Gastroesophageal sphincter (tissue), 4 donors: ENCODE data around the gene KIF2A. TPM values are rescaled to one million over a fixed set of nuclear protein-coding genes. Genes with fewer than 3 reads are reported as not detected.

Experiments used
- ATAC-seq: fragments of 150-250 bp; one replicate; pipeline ENCODE4 v1.9.1; 2016; ENCODE audit warnings: mild to moderate bottlenecking, moderate library complexity
- H3K27ac ChIP-seq, 4 donors: fragments of 200-600 bp; sonication (generic) in 3 of 4; 1 replicate in 3 of 4; 2 replicates in 1 of 4; pipeline ENCODE4 v1.5.1; 2016 to 2019
- H3K27me3 ChIP-seq: fragments of 200-600 bp; sonication (generic); one replicate; pipeline ENCODE4 v1.5.1; 2019
- H3K36me3 ChIP-seq, 2 donors: fragments of 200-600 bp; sonication (generic); one replicate each; pipeline ENCODE4 v1.5.1; 2019; ENCODE audit warnings: control low read depth in 1 of 2
- H3K4me1 ChIP-seq, 3 donors: fragments of 200-600 bp; sonication (generic); 1 replicate in 2 of 3; 2 replicates in 1 of 3; pipeline ENCODE4 v1.5.1; 2016 to 2019; ENCODE audit warnings: control low read depth in 2 of 3
- H3K4me3 ChIP-seq, 2 donors: fragments of 200-600 bp; sonication (generic); one replicate each; pipeline ENCODE4 v1.5.1; 2019; ENCODE audit warnings: mild to moderate bottlenecking in 1 of 2, moderate library complexity in 1 of 2
- H3K9me3 ChIP-seq, 3 donors: fragments of 200-600 bp; sonication (generic); one replicate each; pipeline ENCODE4 v1.5.1; 2017 to 2019; ENCODE audit warnings: control low read depth in 2 of 3
- EP300 ChIP-seq: sonication (generic); formaldehyde crosslinking; IDR thresholded peaks from one replicate; pipeline ENCODE4 v1.6.1; 2017; ENCODE audit warnings: antibody characterized with exemption, mild to moderate bottlenecking
- POLR2A ChIP-seq, 2 donors: fragments of 450-650 bp; IDR thresholded peaks; one replicate each; pipeline ENCODE4 v1.6.1; 2017; ENCODE audit warnings: antibody characterized with exemption in 2 of 2, mild to moderate bottlenecking in 2 of 2, moderate library complexity in 1 of 2
- POLR2AphosphoS5 ChIP-seq: sonication (generic); formaldehyde crosslinking; IDR thresholded peaks from one replicate; pipeline ENCODE4 v1.6.1; 2017; ENCODE audit warnings: antibody characterized with exemption
- WGBS, 2 donors: methylation state at CpG; one replicate each; pipeline ENCODE4 v1.1.5; 2018; ENCODE audit warnings: low coverage in 1 of 2; 5-methylcytosine and 5-hydroxymethylcytosine counted together
- total RNA-seq, 4 donors: library from RNA; depleted of rRNA; stranded (reverse); fragments of >200 nt; gene quantifications; one replicate each; pipeline ENCODE4 v1.1.0, GENCODE V29; 2016
- TF ChIP-seq, protein P1 (sequence below), 4 experiments: fragments of 200-600 bp in 2 of 4; fragments of 450-650 bp in 2 of 4; sonication (generic) in 1 of 4; IDR thresholded peaks; one replicate each; pipeline ENCODE4 v1.5.1; 2017 to 2019; ENCODE audit warnings: antibody characterized with exemption in 4 of 4, mild to moderate bottlenecking in 2 of 4, moderate library complexity in 2 of 4

KIF2A gene
- total RNA-seq, 4 donors from 2014 or later = 27.1 to 50.6 (median 33.6) TPM

DNA sequence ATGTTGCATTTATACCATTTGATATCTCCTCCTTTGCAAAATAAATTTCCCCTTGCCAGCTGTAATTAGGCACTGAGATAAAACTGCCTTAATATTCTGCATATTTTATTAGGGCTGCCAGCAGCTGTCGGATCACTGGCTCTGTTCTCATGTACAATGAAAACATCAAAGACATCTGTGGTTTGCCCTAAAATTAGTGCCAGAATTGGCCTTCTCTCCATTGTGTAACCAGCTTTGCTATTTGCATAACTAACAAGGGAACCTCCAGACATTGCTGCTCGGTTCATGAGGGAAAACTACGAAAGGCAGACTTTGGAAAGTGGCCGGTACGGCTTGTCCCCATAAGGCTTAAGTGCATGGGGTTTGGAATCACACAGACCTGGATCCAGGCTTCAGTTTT lies 45.5 kb upstream of the KIF2A start:
- H3K4me1 ChIP-seq = peaks cover 0 to 5% (median 4%) of the 10 kb centered on the region in 3 donors
- H3K4me3 ChIP-seq = no peak overlapping the region
- no peaks in the 10 kb centered on the region for H3K27me3 ChIP-seq
- H3K36me3 ChIP-seq = no peaks in the 10 kb centered on the region
- ATAC-seq = no peak
- no peaks in the 10 kb centered on the region for H3K9me3 ChIP-seq
- H3K27ac ChIP-seq = no peak overlapping the region
- TF ChIP-seq, protein P1, sequence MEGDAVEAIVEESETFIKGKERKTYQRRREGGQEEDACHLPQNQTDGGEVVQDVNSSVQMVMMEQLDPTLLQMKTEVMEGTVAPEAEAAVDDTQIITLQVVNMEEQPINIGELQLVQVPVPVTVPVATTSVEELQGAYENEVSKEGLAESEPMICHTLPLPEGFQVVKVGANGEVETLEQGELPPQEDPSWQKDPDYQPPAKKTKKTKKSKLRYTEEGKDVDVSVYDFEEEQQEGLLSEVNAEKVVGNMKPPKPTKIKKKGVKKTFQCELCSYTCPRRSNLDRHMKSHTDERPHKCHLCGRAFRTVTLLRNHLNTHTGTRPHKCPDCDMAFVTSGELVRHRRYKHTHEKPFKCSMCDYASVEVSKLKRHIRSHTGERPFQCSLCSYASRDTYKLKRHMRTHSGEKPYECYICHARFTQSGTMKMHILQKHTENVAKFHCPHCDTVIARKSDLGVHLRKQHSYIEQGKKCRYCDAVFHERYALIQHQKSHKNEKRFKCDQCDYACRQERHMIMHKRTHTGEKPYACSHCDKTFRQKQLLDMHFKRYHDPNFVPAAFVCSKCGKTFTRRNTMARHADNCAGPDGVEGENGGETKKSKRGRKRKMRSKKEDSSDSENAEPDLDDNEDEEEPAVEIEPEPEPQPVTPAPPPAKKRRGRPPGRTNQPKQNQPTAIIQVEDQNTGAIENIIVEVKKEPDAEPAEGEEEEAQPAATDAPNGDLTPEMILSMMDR (IDR thresholded peaks at IDR 0.05) = no peak
- TF ChIP-seq EP300 (no peak), POLR2AphosphoS5 (no peak), POLR2A (IDR thresholded peaks at IDR 0.05) (no peak)
- 62 to 64% methylated on average over 4 to 5 of the region's 5 CpGs for WGBS, 2 donors

DNA sequence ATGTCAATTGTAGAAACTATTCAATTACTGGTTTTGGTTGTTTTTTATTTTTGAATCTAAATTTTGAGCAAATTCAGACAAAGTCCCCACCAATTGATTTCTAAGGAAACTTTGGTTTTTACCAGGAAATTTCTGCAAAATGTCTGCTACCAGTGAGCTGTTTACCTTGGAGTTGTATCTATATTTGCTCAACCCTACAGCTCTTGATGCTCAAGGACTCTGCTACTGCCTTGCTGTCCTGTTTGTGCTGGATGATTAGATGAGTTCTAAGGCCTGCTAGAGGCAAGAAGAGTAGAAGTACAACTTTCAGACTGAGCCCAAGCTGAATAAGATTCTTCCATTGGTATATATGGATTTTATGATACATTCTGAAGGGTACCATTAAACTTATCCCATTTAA lies 42.6 kb upstream of the KIF2A start:
- Histone ChIP-seq H3K9me3 (no peaks in the 10 kb centered on the region), H3K4me1 (peaks cover 0 to 4% (median 0%) of the 10 kb centered on the region in 3 donors), H3K36me3 (no peaks in the 10 kb centered on the region), H3K27ac (no peak overlapping the region), H3K27me3 (no peaks in the 10 kb centered on the region), H3K4me3 (no peak overlapping the region)
- no peak for TF ChIP-seq EP300
- TF ChIP-seq, protein P1 (IDR thresholded peaks at IDR 0.05) = no peak
- no peak for TF ChIP-seq POLR2AphosphoS5
- no peak for TF ChIP-seq POLR2A (IDR thresholded peaks at IDR 0.05)
- ATAC-seq = no peak

DNA sequence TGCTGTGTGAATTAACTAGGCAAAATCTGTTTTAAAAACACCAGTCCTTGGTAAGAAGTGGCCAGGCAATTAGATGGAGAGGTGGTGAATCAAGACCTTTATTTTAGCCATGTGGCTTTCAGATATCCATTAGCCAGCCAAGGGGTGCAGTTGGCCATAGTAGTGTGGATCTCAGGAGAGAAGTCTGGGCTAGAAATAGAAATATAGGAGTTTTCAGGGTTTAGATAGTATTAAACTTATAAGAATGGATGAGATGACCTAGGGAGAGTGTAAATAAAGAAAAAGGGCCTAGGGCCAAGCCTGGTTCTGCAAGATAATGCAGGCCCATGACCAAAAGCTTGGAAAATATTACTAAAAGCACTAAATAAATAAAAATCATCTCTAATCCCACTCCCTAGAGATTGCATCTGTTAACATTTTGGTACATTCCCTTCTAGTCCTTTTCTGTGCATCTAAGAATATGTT lies 40.3 kb upstream of the KIF2A start:
- no peak for ATAC-seq
- no peaks in the 10 kb centered on the region for H3K36me3 ChIP-seq
- TF ChIP-seq POLR2AphosphoS5 (no peak), EP300 (no peak), POLR2A (IDR thresholded peaks at IDR 0.05) (no peak)
- TF ChIP-seq, protein P1 (IDR thresholded peaks at IDR 0.05) = no peak
- H3K4me3 ChIP-seq = no peak overlapping the region
- H3K9me3 ChIP-seq = no peaks in the 10 kb centered on the region
- H3K4me1 ChIP-seq = peaks cover 0 to 1% (median 0%) of the 10 kb centered on the region in 3 donors
- H3K27ac ChIP-seq = no peak overlapping the region
- H3K27me3 ChIP-seq = no peaks in the 10 kb centered on the region

DNA sequence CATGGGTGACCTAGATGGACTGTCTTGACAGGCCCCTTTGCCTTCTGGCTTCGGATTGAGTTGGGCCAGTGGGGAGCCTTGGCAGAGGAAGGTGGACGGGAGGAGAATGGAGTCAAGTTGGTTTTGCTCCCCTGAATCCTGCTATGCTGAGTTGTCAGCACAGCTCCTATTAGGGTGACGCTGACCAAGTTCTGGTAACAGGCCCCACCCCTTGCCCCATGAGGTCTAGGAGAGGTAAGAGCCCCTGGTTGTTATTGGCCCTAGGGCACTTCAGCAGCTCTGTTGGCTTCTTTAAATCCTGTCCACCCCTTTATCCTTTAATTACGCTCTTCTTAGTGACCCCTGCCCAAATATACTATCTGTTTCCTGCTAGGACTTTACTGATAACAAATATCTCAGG lies 39.4 kb upstream of the KIF2A start:
- Histone ChIP-seq H3K27me3 (no peaks in the 10 kb centered on the region), H3K4me1 (no peaks in the 10 kb centered on the region), H3K4me3 (no peak overlapping the region), H3K27ac (no peak overlapping the region), H3K36me3 (no peaks in the 10 kb centered on the region), H3K9me3 (no peaks in the 10 kb centered on the region)
- 86 to 87% methylated on average over 3 to 4 of the region's 4 CpGs for WGBS, 2 donors
- no peak for TF ChIP-seq EP300
- no peak for TF ChIP-seq POLR2A (IDR thresholded peaks at IDR 0.05)
- TF ChIP-seq POLR2AphosphoS5 = no peak
- TF ChIP-seq, protein P1 (IDR thresholded peaks at IDR 0.05) = no peak
- ATAC-seq = no peak

DNA sequence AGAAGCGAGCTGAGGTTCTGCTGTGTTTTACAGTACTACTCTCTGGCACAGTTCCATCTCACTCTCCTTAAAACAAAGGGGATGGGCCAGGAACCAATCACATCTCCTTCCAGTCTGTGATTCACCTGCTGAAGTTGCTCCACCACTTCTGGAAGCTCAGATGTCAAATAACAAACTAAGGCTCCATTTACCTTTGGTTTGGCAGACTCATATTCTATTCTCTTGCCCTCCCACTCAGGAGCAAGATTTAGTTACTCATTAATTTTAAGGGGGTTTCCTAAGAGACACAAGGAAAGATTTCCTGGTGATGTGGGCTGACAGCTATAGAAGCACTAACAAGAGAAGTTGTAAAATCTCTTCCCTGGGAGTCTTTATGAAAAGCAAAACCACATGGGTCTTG lies 37.8 kb upstream of the KIF2A start:
- Histone ChIP-seq H3K4me3 (no peak overlapping the region), H3K4me1 (no peaks in the 10 kb centered on the region), H3K27ac (no peak overlapping the region), H3K9me3 (no peaks in the 10 kb centered on the region), H3K27me3 (no peaks in the 10 kb centered on the region), H3K36me3 (no peaks in the 10 kb centered on the region)
- ATAC-seq = no peak
- WGBS, 2 donors = 47 to 80% methylated on average over 1 of the region's 1 CpG
- TF ChIP-seq, protein P1 (IDR thresholded peaks at IDR 0.05) = no peak
- TF ChIP-seq POLR2AphosphoS5 (no peak), EP300 (no peak), POLR2A (IDR thresholded peaks at IDR 0.05) (no peak)
